Naive thymus-derived CD8-positive, alpha-beta T cell (primary cell): ENCODE measurements around the gene SLC49A3. TPM values are rescaled to one million over a fixed set of nuclear protein-coding genes. Genes with fewer than 3 reads are reported as not detected.
A peak's percentile ranks its signal among the peaks of the same experiment; 100 is the strongest.

Experiments
- ATAC-seq, 2 donors: fragments of 150-1000 bp; cut with Tn5 transposase in 1 of 2; sonication (Bioruptor Pico), chemical (Tn5 transposase) in 1 of 2; 1 replicate in 1 of 2; 2 replicates in 1 of 2; pipeline ENCODE4 v1.10.0; 2021; ENCODE audit warnings: mild to moderate bottlenecking in 2 of 2, moderate library complexity in 2 of 2
- POLR2A ChIA-PET: fragments of 350-600 bp; sonication (Branson Sonifier 250); formaldehyde crosslinking; loops from one replicate; lab custom pipeline; 2021; ENCODE audit warnings: antibody characterized with exemption; lab: Charles Lee
- DNase-seq, 10 donors: peaks; one replicate each; pipeline versions ENCODE4 v3.0.0 to v3.0.0-alpha.2; 2020 to 2022
- H3K27ac Mint-ChIP-seq, 10 donors: one replicate each; pipeline ENCODE4 v1.8.0; 2020 to 2022; ENCODE audit warnings: mild to moderate bottlenecking in 10 of 10, mixed read lengths in 10 of 10, moderate library complexity in 4 of 10, inconsistent platforms in 1 of 10
- H3K27me3 Mint-ChIP-seq, 5 donors: one replicate each; pipeline ENCODE4 v1.8.0; 2021 to 2022; ENCODE audit warnings: mixed read lengths in 5 of 5
- H3K36me3 Mint-ChIP-seq, 3 donors: one replicate each; pipeline ENCODE4 v1.8.0; 2020 to 2022; ENCODE audit warnings: mixed read lengths in 3 of 3, mild to moderate bottlenecking in 2 of 3, inconsistent platforms in 1 of 3
- H3K4me1 Mint-ChIP-seq, 4 donors: one replicate each; pipeline ENCODE4 v1.8.0; 2021 to 2022; ENCODE audit warnings: mixed read lengths in 4 of 4
- H3K4me3 Mint-ChIP-seq, 10 donors: one replicate each; pipeline ENCODE4 v1.8.0; 2020 to 2022; ENCODE audit warnings: mild to moderate bottlenecking in 10 of 10, mixed read lengths in 10 of 10, moderate library complexity in 6 of 10, inconsistent platforms in 1 of 10
- H3K9me3 Mint-ChIP-seq, 9 donors: one replicate each; pipeline ENCODE4 v1.8.0; 2020 to 2022; ENCODE audit warnings: mixed read lengths in 9 of 9, mild to moderate bottlenecking in 3 of 9, inconsistent platforms in 1 of 9, moderate library complexity in 1 of 9
- polyA plus RNA-seq, 3 donors: library from polyadenylated mRNA; unstranded; fragments of 300-500 nt; fragmentation: Illumina TruSeq; gene quantifications; one replicate each; pipeline ENCODE4 v1.2.3, GENCODE V29; 2021
- total RNA-seq, 8 experiments: library from RNA in 2 of 8; stranded (reverse) in 2 of 8; gene quantifications; one replicate each; pipeline ENCODE4 v1.2.3 and lab custom pipeline; 2021 to 2026

SLC49A3 gene
- total and polyA plus RNA-seq, 5 experiments from 2014 or later, result 0.30 to 3.7 (median 1.2) TPM; not detected in 1

DNA sequence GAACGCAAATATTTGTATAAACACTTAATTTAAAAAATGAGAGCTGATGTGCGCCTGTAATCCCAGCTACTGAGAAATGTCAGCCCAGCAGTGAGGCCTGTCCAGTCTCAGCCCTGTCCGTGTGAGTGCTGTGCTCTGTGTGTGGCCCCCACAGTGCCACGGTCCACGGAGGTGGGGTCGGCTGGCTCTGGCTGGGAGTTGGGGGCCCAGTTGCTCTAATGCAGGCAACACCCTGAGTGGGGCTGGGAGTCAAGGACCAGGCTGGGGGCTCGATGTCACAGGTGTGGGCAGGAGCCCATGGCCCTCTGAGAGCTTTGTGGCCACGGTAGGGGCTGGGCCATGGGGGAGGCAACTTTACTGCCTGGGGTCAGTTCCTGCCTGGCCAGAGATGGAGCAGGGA lies 29.5 kb upstream of the SLC49A3 start:
- POLR2A ChIA-PET, result no interaction called here
- no peak for DNase-seq
- Mint-ChIP-seq H3K36me3 (peaks cover 0 to 11% (median 3%) of the 10 kb centered on the region in 3 donors), H3K27me3 (no peaks in the 10 kb centered on the region), H3K9me3 (no peaks in the 10 kb centered on the region), H3K4me3 (no peak overlapping the region), H3K27ac (peak overlapping the region in 1 of 10 donors; percentile 57), H3K4me1 (peaks cover 20 to 47% (median 33%) of the 10 kb centered on the region in 4 donors)
- ATAC-seq, result no peak

DNA sequence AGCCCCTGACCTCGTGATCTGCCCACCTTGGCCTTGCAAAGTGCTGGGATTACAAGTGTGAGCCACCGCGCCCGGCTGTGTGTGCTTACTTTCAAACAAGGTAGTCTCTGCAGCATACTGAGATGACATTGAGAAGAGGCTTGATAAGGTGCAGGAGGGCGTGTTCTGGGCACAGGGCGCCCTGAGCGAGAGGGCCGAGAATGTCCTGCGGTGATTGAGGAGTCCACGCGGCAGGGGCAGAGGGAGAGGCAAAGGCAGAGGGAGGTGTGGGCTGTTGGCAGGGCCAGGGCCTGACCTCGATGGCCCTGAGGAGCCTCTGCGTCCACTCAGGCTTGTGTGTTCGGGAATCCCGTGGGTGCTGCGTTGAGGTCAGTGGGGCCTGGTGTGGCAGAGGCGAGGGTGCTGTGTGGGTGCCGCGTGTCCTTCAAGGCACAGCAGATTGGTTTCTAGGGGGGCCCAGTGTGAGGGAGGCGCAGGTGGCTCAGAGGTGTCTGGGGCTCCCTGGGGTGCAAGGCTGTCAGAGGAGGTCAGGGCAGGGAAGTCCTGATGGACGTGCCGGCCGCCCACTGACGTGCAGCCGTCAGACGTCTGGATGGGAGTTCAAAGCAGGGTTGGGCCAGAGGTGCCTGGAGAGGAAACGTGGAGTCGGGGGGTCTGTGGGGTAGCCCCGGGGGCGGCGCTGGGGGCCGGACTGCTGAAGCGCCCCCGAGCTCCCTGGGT lies 28.8 kb upstream of the SLC49A3 start:
- POLR2A ChIA-PET, result no interaction called here
- ATAC-seq (no peak), DNase-seq (peak in 1 of 10 donors; percentile 34)
- no peaks in the 10 kb centered on the region for H3K9me3 Mint-ChIP-seq
- H3K27ac Mint-ChIP-seq, result peak overlapping the region in 3 of 10 donors; percentile 66 to 81 (median 73)
- H3K4me1 Mint-ChIP-seq, result peaks cover 17 to 47% (median 32%) of the 10 kb centered on the region in 4 donors
- H3K4me3 Mint-ChIP-seq, result no peak overlapping the region
- no peaks in the 10 kb centered on the region for H3K27me3 Mint-ChIP-seq
- peaks cover 0 to 8% (median 3%) of the 10 kb centered on the region in 3 donors for H3K36me3 Mint-ChIP-seq

DNA sequence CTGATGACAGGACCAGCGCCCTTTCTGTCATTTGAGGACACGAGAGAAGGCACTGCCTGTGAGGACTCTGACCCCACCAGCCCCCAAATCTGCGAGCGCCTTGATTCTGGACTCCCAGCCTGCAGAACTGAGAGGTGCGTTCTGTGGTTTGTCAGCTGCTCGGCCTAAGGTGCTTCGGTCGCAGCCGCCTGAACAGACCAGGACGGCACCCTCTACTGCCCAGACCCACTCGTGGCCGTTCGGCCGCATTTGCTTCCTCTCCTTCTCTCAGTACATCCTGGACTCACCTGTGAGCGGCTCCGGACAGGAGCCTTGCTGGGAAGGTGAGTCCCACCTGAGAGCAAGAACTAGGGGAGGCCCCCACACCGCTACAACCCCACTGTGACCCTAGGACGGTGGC lies 25.1 kb upstream of the SLC49A3 start:
- peaks cover 0 to 5% (median 0%) of the 10 kb centered on the region in 3 donors for H3K36me3 Mint-ChIP-seq
- ATAC-seq, result no peak
- H3K27me3 Mint-ChIP-seq, result no peaks in the 10 kb centered on the region
- H3K27ac Mint-ChIP-seq, result peak overlapping the region in 1 of 10 donors; percentile 84
- no peak overlapping the region for H3K4me3 Mint-ChIP-seq
- H3K9me3 Mint-ChIP-seq, result no peaks in the 10 kb centered on the region
- POLR2A ChIA-PET, result no interaction called here
- peak in 1 of 10 donors; percentile 37 for DNase-seq
- H3K4me1 Mint-ChIP-seq, result peaks cover 15 to 45% (median 38%) of the 10 kb centered on the region in 4 donors

DNA sequence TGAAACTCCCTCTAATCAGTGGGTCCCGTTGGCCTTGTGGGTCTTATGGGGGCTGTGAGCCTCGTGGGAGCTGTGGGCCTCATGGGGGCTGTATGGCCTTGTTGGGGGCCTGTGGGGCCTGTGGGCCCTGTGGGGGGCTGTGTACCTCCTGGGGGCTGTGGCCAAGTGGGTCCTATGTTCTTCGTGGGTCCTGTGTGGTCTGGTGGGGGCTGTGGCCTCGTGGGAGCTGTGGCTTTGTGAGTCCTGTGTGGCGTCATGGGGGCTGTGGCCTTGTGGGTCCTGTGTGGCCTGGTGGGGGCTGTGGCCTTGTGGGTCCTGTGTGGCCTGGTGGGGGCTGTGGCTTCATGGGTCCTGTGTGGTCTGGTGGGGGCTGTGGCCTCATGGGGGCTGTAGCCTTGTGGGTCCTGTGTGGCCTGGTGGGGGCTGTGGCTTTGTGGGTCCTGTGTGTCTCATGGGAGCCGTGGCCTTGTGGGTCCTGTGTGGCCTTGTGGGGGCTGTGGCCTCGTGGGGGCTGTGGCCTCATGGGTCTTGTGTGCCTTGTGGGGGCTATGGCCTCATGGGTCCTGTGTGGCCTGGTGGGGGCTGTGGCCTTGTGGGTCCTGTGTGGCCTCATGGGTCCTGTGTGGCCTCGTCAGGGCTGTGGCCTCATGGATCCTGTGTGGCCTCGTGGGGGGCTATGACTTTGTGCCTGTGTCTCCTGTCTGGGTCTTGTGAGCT lies 24.1 kb upstream of the SLC49A3 start:
- DNase-seq (peak in 1 of 10 donors; percentile 50), ATAC-seq (no peak)
- Mint-ChIP-seq H3K27me3 (no peaks in the 10 kb centered on the region), H3K36me3 (peaks cover 0 to 5% (median 0%) of the 10 kb centered on the region in 3 donors), H3K9me3 (no peaks in the 10 kb centered on the region), H3K4me3 (no peak overlapping the region), H3K27ac (peak overlapping the region in 1 of 10 donors; percentile 56), H3K4me1 (peaks cover 21 to 50% (median 44%) of the 10 kb centered on the region in 4 donors)
- POLR2A ChIA-PET, result no interaction called here

DNA sequence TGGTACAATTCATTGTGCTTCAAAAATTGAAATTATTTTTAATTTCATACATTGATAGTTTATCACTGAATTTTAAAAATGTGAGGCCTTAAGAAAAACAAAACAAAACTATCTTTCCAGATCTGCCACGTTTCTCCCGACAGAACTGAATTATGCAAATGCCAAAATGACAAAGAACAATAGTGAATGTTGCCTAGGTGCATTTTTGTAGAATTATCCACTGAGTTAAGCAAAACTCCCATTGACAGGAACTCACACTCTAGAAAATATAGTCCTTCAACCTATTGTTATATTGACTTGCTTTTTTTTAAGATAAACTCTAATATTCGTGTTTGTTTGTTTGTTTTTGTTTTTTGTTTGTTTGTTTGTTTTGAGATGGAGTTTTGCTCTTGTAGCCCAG lies 23.1 kb upstream of the SLC49A3 start:
- POLR2A ChIA-PET, result no interaction called here
- Mint-ChIP-seq H3K4me3 (no peak overlapping the region), H3K4me1 (peaks cover 15 to 44% (median 38%) of the 10 kb centered on the region in 4 donors), H3K27ac (no peak overlapping the region), H3K27me3 (no peaks in the 10 kb centered on the region), H3K36me3 (peaks cover 0 to 5% (median 0%) of the 10 kb centered on the region in 3 donors), H3K9me3 (no peaks in the 10 kb centered on the region)
- ATAC-seq (no peak), DNase-seq (no peak)

DNA sequence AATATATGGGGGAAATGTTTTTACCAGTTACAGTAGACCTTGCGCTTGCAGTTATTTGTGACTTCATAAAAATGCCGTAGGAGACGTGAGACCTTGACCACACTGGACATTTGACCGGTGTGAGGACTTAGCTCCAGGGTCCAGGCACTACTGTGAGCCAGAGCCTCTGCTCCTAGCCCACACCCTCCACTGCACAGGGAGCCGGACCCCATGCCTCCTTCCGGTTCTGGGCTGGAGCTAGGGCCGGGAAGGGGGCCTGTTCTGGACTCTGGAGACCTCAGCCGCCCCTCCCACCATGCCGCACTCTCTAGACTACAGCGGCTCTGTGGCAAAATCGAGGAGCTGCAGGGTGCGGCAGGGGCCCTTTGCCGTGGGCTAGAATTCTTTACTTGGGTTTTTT lies 22.0 kb upstream of the SLC49A3 start:
- H3K27me3 Mint-ChIP-seq, result no peaks in the 10 kb centered on the region
- peaks cover 15 to 43% (median 36%) of the 10 kb centered on the region in 4 donors for H3K4me1 Mint-ChIP-seq
- DNase-seq (peak in 1 of 10 donors; percentile 26), ATAC-seq (no peak)
- peaks cover 0 to 5% (median 0%) of the 10 kb centered on the region in 3 donors for H3K36me3 Mint-ChIP-seq
- no peak overlapping the region for H3K27ac Mint-ChIP-seq
- no peak overlapping the region for H3K4me3 Mint-ChIP-seq
- H3K9me3 Mint-ChIP-seq, result no peaks in the 10 kb centered on the region
- POLR2A ChIA-PET, result no interaction called here

DNA sequence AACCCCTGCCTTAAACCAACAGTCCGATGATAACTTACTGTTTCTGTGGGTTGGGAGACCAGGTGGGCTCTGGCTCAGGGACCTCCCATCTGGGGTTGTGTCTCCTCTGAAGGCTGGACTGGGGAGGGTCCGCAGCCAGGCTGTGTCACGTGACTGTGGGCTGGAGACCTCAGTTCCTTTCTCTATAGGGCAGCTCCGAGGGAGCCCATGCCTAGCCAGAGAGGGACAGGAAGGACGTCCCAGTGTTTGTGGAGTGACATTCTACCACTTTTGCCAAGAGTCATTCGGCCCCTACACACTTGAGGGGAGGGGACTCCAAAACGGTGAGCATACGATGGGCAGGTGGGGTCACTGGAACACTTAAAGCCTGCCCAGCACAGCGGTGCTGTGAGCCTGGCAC lies 21.2 kb upstream of the SLC49A3 start:
- Mint-ChIP-seq H3K4me3 (peak overlapping the region in 3 of 10 donors; percentile 22 to 64 (median 25)), H3K36me3 (peaks cover 0 to 5% (median 0%) of the 10 kb centered on the region in 3 donors), H3K27ac (peak overlapping the region in 2 of 10 donors; percentile 44 to 48), H3K27me3 (no peaks in the 10 kb centered on the region), H3K4me1 (peaks cover 16 to 45% (median 37%) of the 10 kb centered on the region in 4 donors), H3K9me3 (no peaks in the 10 kb centered on the region)
- POLR2A ChIA-PET, result no interaction called here
- ATAC-seq (no peak), DNase-seq (peak in 1 of 10 donors; percentile 55)

DNA sequence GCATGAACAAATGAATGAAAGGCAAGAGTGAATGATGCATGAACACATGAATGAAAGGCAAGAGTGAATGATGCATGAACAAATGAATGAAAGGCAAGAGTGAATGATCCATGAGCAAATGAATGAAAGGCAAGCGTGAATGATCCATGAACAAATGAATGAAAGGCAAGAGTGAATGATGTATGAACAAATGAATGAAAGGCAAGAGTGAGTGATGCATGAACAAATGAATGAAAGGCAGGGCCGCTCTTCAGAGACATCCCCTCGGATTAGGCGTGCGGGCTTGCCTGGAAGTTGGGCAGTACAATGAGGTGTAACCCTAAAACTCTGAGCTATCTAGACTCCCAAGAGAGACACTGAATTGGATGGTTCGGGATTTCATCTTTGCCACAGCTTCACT lies 20.4 kb upstream of the SLC49A3 start:
- Mint-ChIP-seq H3K27ac (peak overlapping the region in 2 of 10 donors; percentile 34 to 71), H3K4me3 (peak overlapping the region in 6 of 10 donors; percentile 4 to 64 (median 24)), H3K36me3 (peaks cover 0 to 5% (median 0%) of the 10 kb centered on the region in 3 donors), H3K9me3 (no peaks in the 10 kb centered on the region), H3K27me3 (no peaks in the 10 kb centered on the region), H3K4me1 (peaks cover 16 to 39% (median 32%) of the 10 kb centered on the region in 4 donors)
- no peak for ATAC-seq
- POLR2A ChIA-PET, result no interaction called here
- DNase-seq, result peak in 1 of 10 donors; percentile 18

DNA sequence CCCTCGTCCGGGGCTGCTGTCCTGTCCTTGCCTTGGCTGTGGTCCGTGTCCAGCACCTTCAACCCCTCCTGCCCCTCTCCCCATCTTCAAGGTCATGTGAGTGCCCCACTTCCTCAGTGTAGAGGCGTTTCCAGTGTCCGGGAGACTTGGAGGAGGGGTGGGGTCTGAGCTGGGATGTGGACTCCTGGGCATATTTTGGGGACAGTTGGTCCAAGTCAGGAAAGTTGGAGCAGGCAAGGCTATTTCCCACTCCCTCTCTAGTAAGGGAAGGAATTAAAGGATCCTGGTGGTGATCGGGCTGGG lies 19.6 kb upstream of the SLC49A3 start:
- POLR2A ChIA-PET, result no interaction called here
- Mint-ChIP-seq H3K4me1 (peaks cover 16 to 38% (median 30%) of the 10 kb centered on the region in 4 donors), H3K27me3 (no peaks in the 10 kb centered on the region), H3K27ac (peak overlapping the region in 4 of 10 donors; percentile 33 to 85 (median 72)), H3K4me3 (peak overlapping the region in 7 of 10 donors; percentile 21 to 78 (median 41)), H3K36me3 (peaks cover 0 to 5% (median 0%) of the 10 kb centered on the region in 3 donors), H3K9me3 (no peaks in the 10 kb centered on the region)
- ATAC-seq (no peak), DNase-seq (peak in 1 of 10 donors; percentile 45)

DNA sequence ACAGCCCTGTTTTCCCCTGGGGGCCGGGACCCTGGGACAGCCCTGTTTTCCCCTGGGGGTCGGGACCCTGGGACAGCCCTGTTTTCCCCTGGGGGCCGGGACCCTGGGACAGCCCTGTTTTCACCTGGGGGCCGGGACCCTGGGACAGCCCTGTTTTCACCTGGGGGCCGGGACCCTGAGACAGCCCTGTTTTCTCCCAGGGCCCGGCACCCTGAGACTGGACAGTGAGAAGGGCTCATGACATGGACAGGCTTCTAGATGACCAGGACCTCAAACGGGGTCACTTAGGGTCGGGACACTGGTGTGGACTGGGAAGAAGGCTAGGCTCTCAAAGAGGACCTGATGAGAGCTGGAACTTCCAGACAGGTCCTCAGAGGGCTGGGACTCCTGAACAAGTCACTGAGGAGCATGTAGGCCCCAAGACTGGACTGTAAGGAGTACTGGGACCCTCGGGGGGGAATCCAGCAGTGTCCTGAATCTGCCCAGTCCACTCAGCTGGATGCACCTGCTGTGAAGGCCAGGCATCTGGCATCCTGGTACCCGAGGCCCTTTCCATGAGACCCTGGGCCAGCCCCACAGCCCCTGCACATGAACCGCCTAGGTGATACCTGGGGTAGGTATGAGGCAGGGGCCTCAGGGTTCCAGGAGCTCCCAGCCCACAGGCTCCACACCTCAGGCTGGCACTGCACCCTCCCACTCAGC lies 19.1 kb upstream of the SLC49A3 start:
- Mint-ChIP-seq H3K4me3 (peak overlapping the region in 7 of 10 donors; percentile 25 to 78 (median 47)), H3K27me3 (no peaks in the 10 kb centered on the region), H3K36me3 (peaks cover 0 to 5% (median 0%) of the 10 kb centered on the region in 3 donors), H3K9me3 (no peaks in the 10 kb centered on the region), H3K4me1 (peaks cover 16 to 38% (median 30%) of the 10 kb centered on the region in 4 donors), H3K27ac (peak overlapping the region in 5 of 10 donors; percentile 33 to 79 (median 63))
- no peak for ATAC-seq
- POLR2A ChIA-PET, result no interaction called here
- DNase-seq, result peak in 1 of 10 donors; percentile 57

DNA sequence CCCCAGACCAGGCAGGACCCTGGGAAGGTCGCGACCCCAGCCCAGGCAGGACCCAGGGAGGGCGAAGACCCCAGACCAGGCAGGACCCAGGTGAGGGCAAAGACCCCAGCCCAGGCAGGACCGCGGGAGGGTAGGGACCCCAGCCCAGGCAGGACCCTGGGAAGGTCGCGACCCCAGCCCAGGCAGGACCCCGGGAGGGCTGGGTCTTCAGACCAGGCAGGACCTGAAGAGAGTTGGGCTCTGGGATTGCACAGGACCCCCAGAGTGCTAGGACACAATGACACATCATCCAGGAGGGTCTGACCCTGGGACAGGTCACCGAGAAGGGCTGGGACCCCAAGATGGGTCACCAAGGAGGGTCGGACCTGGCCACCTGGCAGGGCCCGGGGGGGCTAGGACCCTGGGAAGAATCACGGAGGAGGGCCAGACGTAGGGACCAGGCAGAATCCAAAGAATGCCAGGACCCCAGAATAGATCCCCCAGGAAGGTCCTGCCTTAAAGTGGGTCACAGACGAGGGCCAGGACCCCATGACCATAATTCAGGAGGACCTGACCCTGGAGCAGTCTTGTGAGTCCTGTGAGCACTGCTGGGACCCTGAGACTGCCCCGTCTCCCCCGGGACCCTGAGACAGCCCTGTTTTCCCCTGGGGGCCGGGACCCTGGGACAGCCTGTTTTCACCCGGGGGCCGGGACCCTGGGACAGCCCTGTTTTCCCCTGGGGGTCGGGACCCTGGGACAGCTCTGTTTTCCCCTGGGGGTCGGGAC lies 18.1 kb upstream of the SLC49A3 start:
- Mint-ChIP-seq H3K4me1 (peaks cover 16 to 38% (median 29%) of the 10 kb centered on the region in 4 donors), H3K27ac (no peak overlapping the region), H3K36me3 (peaks cover 0 to 5% (median 0%) of the 10 kb centered on the region in 3 donors), H3K27me3 (no peaks in the 10 kb centered on the region), H3K4me3 (peak overlapping the region in 3 of 10 donors; percentile 41 to 61 (median 55)), H3K9me3 (no peaks in the 10 kb centered on the region)
- ATAC-seq (no peak), DNase-seq (peak in 1 of 10 donors; percentile 61)
- POLR2A ChIA-PET, result no interaction called here
